ENCODE measurements around the gene FIGN. TPM values are rescaled to one million over a fixed set of nuclear protein-coding genes. Genes with fewer than 3 reads are reported as not detected.

The FIGN gene
- total RNA-seq, 2 donors from 2014 or later: 8.9 to 9.8 TPM

- Histone ChIP-seq H3K4me3 (no peak overlapping the region), H3K4me1 (no peaks in the 10 kb centered on the region), H3K9me3 (no peaks in the 10 kb centered on the region), H3K27ac (no peak overlapping the region), H3K36me3 (no peaks in the 10 kb centered on the region), H3K27me3 (no peaks in the 10 kb centered on the region)
- TF ChIP-seq CTCF (IDR thresholded peaks at IDR 0.05): no peak
- no peak for DNase-seq (ENCODE audit: low spot score)
These were observed 114.3 kb downstream of the FIGN start for GRCh38 chr2:163621445-163622004.

- no peaks in the 10 kb centered on the region for H3K36me3 ChIP-seq
- H3K4me3 ChIP-seq: no peak overlapping the region
- TF ChIP-seq CTCF (IDR thresholded peaks at IDR 0.05): no peak
- no peaks in the 10 kb centered on the region for H3K9me3 ChIP-seq
- H3K27ac ChIP-seq: no peak overlapping the region
- no peaks in the 10 kb centered on the region for H3K27me3 ChIP-seq
- no peaks in the 10 kb centered on the region for H3K4me1 ChIP-seq
- DNase-seq (ENCODE audit: low spot score): no peak
These were observed 118.3 kb downstream of the FIGN start for GRCh38 chr2:163617517-163617916.

DNA sequence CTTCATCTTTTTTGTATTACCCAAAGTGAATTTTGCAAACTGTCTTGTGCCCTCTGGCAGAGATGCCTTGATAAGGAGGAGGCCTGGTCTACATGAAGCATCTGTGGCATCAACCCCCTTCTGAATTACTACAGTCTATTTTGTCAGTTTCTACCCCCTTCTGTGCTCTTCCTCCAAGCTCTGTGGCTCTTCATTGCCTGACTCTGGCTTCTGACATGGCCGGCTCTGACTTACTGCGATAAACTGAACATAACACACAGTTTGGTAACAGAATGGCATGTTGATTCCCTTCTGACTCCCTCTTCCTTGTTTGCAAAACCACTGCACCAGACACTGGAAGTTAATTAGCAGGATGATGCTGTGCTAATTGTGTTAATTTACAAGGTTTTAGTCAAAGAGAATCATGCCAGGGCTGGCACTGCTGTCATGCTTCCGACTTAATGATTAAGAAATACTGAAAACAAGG, 122.5 kb downstream of the FIGN start:
- no peaks in the 10 kb centered on the region for H3K9me3 ChIP-seq
- H3K4me3 ChIP-seq: no peak overlapping the region
- H3K27ac ChIP-seq: no peak overlapping the region
- DNase-seq (ENCODE audit: low spot score): no peak
- H3K4me1 ChIP-seq: no peaks in the 10 kb centered on the region
- H3K36me3 ChIP-seq: peaks cover 11% of the 10 kb centered on the region
- H3K27me3 ChIP-seq: no peaks in the 10 kb centered on the region
- TF ChIP-seq CTCF (IDR thresholded peaks at IDR 0.05): no peak

GRCh38 chr2:163612332-163612731, 123.5 kb downstream of the FIGN start:
- Histone ChIP-seq H3K4me3 (no peak overlapping the region), H3K27me3 (no peaks in the 10 kb centered on the region), H3K4me1 (no peaks in the 10 kb centered on the region), H3K27ac (no peak overlapping the region), H3K36me3 (peaks cover 11% of the 10 kb centered on the region), H3K9me3 (no peaks in the 10 kb centered on the region)
- DNase-seq (ENCODE audit: low spot score): no peak
- TF ChIP-seq CTCF (IDR thresholded peaks at IDR 0.05): no peak

DNA sequence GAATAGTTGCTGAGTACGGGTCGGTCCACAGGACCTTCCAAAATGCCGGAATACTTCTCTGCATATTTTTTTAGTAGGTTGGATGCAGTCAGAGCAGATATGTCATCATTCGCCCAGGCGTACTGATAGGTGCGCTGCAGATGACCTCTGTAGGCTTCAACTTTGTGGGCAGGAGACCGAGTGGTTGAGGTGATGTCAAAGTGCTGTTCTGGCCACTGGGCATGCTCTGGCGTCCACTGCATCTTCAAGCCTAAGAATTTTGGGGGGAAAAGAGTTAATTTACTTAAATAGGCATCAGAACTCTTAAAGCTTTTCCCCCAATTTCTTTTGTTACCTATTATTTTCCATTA, 124.3 kb downstream of the FIGN start:
- no peaks in the 10 kb centered on the region for H3K27me3 ChIP-seq
- H3K4me3 ChIP-seq: no peak overlapping the region
- no peak for DNase-seq (ENCODE audit: low spot score)
- no peaks in the 10 kb centered on the region for H3K9me3 ChIP-seq
- H3K4me1 ChIP-seq: no peaks in the 10 kb centered on the region
- H3K27ac ChIP-seq: no peak overlapping the region
- no peak for TF ChIP-seq CTCF (IDR thresholded peaks at IDR 0.05)
- peaks cover 11% of the 10 kb centered on the region for H3K36me3 ChIP-seq
